Stomach (tissue), 4 donors: ENCODE results near the gene ZNF578.
"Not testable (repeated sequence)": the region's sequence is repeated elsewhere in the genome, so short reads cannot be mapped to it uniquely, and the experiment has no call there.

Experiments
- POLR2A ChIP-seq, 4 donors: fragments of 450-650 bp; IDR thresholded peaks; one replicate each; pipeline ENCODE4 v1.6.1; 2016; ENCODE audit warnings: antibody characterized with exemption in 4 of 4, control low read depth in 2 of 4, mild to moderate bottlenecking in 1 of 4, moderate library complexity in 1 of 4
- POLR2AphosphoS5 ChIP-seq, 3 donors: sonication (generic); formaldehyde crosslinking; IDR thresholded peaks; one replicate each; pipeline ENCODE4 v1.6.1; 2016; ENCODE audit warnings: antibody characterized with exemption in 3 of 3
- TF ChIP-seq, protein P1 (sequence below), 7 experiments: fragments of 450-650 bp in 4 of 7; fragments of 200-600 bp in 3 of 7; sonication (generic) in 3 of 7; IDR thresholded peaks; one replicate each; pipeline ENCODE4 v1.5.1; 2016 to 2019; ENCODE audit warnings: antibody characterized with exemption in 7 of 7, control low read depth in 2 of 7, mild to moderate bottlenecking in 1 of 7

DNA sequence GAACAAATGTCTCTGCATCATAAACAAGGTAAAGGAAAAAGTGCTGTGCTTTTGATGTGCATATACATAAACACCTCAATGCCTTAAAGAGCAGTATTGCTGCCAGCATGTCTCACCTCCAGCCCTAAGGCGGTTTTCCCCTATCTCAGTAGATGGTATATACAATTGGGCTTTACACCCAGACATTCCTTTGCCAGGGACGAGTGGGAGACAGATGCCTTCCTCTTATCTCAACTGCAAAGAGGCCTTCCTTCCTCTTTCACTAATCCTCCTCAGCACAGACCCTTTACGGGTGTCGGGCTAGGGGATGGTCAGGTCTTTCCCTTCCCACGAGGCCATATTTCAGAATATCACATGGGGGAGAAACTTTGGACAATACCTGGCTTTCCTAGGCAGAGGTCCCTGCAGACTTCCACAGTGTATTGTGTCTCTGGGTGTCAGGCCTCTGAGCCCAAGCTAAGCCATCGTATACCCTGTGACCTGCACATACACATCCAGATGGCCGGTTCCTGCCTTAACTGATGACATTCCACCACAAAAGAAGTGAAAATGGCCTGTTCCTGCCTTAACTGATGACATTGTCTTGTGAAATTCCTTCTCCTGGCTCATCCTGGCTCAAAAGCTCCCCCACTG lies 30.9 kb downstream of the ZNF578 start:
- TF ChIP-seq POLR2AphosphoS5, POLR2A (IDR thresholded peaks at IDR 0.05): not testable (repeated sequence)
- TF ChIP-seq, protein P1, sequence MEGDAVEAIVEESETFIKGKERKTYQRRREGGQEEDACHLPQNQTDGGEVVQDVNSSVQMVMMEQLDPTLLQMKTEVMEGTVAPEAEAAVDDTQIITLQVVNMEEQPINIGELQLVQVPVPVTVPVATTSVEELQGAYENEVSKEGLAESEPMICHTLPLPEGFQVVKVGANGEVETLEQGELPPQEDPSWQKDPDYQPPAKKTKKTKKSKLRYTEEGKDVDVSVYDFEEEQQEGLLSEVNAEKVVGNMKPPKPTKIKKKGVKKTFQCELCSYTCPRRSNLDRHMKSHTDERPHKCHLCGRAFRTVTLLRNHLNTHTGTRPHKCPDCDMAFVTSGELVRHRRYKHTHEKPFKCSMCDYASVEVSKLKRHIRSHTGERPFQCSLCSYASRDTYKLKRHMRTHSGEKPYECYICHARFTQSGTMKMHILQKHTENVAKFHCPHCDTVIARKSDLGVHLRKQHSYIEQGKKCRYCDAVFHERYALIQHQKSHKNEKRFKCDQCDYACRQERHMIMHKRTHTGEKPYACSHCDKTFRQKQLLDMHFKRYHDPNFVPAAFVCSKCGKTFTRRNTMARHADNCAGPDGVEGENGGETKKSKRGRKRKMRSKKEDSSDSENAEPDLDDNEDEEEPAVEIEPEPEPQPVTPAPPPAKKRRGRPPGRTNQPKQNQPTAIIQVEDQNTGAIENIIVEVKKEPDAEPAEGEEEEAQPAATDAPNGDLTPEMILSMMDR (IDR thresholded peaks at IDR 0.05) = not testable (repeated sequence)
